ENCODE measurements around the gene FOXK2. TPM values are rescaled to one million over a fixed set of nuclear protein-coding genes. Genes with fewer than 3 reads are reported as not detected.

Gene FOXK2
- total RNA-seq, 1 donor from 2014 or later, result 49.5 TPM

DNA sequence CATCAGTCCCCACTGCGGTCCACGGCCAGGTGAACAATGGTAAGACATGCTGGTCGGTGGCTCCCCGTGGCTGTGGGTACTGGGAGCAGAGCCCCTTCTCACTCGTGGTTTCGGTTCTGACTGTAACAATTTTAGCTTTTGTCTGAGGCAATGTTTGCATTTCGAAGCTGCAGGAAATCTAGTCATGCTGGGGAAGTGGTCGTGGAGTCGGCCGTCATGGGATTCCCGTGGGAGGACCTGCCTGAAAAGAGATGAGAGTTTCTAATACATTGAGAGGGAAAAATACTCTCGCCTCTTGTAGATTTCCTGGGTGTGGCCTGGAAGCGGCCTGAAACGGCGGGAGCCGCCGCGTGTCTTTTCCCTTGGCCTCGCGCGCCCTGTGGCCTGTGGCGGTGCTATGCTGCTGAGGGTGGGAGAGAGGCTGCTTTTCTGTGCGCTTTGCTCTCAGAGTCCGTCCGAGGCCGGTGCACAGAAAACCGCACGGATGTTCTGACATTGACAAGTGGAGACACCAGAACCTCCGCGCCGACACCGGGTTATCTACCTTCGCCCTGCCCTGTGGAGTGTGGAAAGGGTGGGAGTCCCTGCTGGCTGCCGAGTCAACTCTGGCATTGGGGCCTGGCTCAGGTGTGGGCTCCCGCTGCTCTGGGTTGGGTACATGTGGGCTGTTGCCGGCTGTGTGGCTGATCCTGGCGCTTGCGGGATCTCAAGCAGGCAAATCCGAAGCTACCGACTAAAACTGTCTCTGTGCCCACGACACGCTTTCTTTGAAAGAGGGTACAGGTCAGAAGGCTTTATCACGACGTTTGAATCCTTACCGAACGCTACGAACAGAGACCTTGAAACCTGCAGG, 67.9 kb downstream of the FOXK2 start:
- no peaks in the 10 kb centered on the region for H3K27me3 Mint-ChIP-seq (ENCODE audit: low read depth)
- no peaks in the 10 kb centered on the region for H3K9me3 Mint-ChIP-seq (ENCODE audit: low read depth)
- peaks cover 8% of the 10 kb centered on the region for H3K4me1 Mint-ChIP-seq (ENCODE audit: low read depth)
- peak overlapping the region; percentile 24 for H3K27ac Mint-ChIP-seq (ENCODE audit: unreplicated experiment)
- DNase-seq (ENCODE audit: low spot score), result no peak
- peaks cover 20% of the 10 kb centered on the region for H3K36me3 Mint-ChIP-seq (ENCODE audit: low read depth)
- TF ChIP-seq, protein P1, sequence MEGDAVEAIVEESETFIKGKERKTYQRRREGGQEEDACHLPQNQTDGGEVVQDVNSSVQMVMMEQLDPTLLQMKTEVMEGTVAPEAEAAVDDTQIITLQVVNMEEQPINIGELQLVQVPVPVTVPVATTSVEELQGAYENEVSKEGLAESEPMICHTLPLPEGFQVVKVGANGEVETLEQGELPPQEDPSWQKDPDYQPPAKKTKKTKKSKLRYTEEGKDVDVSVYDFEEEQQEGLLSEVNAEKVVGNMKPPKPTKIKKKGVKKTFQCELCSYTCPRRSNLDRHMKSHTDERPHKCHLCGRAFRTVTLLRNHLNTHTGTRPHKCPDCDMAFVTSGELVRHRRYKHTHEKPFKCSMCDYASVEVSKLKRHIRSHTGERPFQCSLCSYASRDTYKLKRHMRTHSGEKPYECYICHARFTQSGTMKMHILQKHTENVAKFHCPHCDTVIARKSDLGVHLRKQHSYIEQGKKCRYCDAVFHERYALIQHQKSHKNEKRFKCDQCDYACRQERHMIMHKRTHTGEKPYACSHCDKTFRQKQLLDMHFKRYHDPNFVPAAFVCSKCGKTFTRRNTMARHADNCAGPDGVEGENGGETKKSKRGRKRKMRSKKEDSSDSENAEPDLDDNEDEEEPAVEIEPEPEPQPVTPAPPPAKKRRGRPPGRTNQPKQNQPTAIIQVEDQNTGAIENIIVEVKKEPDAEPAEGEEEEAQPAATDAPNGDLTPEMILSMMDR (IDR thresholded peaks at IDR 0.05), result no peak
- H3K4me3 Mint-ChIP-seq (ENCODE audit: unreplicated experiment), result no peak overlapping the region

DNA sequence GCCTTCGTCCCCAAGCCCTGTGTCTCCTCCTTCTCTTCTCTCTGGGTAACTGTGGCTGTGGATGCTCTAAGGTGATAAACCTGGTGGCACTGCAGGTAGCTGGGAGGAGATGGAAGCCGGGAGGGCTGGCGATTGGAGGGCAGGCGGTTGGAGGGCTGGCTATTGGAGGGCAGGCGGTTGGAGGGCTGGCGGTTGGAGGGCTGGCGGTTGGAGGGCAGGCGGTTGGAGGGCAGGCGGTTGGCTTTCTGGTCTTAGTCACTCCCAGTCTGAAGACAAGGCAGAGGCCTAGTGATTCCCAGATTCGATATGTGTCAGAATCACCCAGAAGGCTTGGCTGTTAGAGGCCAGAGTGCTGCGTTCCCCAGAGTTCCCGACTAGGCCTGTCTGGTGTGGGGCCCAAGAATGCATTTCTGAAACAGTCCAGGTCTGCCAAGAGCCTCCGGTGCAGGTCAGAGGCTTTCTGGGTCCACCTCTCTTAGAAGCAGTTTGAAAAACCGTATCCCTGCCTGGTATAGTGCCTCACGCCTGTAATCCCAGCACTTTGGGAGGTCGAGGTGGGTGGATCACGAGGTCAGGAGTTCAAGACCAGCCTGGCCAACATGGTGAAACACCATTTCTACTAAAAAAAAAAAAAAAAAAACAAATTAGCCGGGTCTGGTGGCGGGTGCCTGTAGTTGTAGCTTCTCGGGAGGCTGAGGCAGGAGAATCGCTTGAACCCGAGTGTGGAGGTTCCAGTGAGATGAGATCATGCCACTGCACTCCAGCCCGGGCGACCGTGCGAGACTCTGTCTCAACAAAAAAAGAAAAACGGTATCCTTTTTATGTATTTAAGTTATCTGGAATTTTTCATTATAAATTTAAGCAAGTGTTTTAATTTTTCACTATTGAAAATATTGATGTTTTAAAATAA, 69.0 kb downstream of the FOXK2 start:
- Mint-ChIP-seq H3K9me3 (ENCODE audit: low read depth) (no peaks in the 10 kb centered on the region), H3K4me1 (ENCODE audit: low read depth) (peaks cover 14% of the 10 kb centered on the region), H3K27ac (ENCODE audit: unreplicated experiment) (no peak overlapping the region), H3K4me3 (ENCODE audit: unreplicated experiment) (no peak overlapping the region), H3K27me3 (ENCODE audit: low read depth) (no peaks in the 10 kb centered on the region), H3K36me3 (ENCODE audit: low read depth) (peaks cover 20% of the 10 kb centered on the region)
- TF ChIP-seq, protein P1 (IDR thresholded peaks at IDR 0.05), result no peak
- DNase-seq (ENCODE audit: low spot score), result no peak

- Mint-ChIP-seq H3K36me3 (ENCODE audit: low read depth) (peaks cover 17% of the 10 kb centered on the region), H3K4me3 (ENCODE audit: unreplicated experiment) (no peak overlapping the region), H3K9me3 (ENCODE audit: low read depth) (no peaks in the 10 kb centered on the region), H3K27ac (ENCODE audit: unreplicated experiment) (peak overlapping the region; percentile 45), H3K27me3 (ENCODE audit: low read depth) (no peaks in the 10 kb centered on the region), H3K4me1 (ENCODE audit: low read depth) (peaks cover 26% of the 10 kb centered on the region)
- TF ChIP-seq, protein P1 (IDR thresholded peaks at IDR 0.05), result no peak
- no peak for DNase-seq (ENCODE audit: low spot score)
These were observed 70.3 kb downstream of the FOXK2 start for GRCh38 chr17:82589851-82590180.

DNA sequence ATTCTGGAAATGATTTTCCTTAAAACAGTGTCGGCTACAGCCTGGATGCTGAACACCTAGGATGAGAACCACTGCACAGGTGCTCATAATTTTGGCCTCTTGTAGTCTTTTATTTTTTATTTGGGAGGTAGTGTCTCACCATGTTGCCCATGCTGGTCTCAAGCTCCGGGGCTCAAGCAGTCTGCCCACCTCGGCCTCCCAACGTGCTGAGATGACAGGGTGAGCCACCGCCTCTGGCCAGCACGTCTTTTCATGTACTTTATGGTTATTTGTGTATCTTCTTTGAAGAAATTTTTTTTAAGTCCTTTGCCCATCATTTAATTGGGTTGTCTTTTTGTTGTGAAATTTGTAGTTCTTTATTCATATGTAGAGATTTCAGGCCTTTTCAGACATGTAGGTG, 70.7 kb downstream of the FOXK2 start:
- TF ChIP-seq, protein P1 (IDR thresholded peaks at IDR 0.05), result no peak
- no peak for DNase-seq (ENCODE audit: low spot score)
- Mint-ChIP-seq H3K36me3 (ENCODE audit: low read depth) (peaks cover 14% of the 10 kb centered on the region), H3K4me1 (ENCODE audit: low read depth) (peaks cover 26% of the 10 kb centered on the region), H3K27ac (ENCODE audit: unreplicated experiment) (no peak overlapping the region), H3K9me3 (ENCODE audit: low read depth) (no peaks in the 10 kb centered on the region), H3K4me3 (ENCODE audit: unreplicated experiment) (no peak overlapping the region), H3K27me3 (ENCODE audit: low read depth) (no peaks in the 10 kb centered on the region)

DNA sequence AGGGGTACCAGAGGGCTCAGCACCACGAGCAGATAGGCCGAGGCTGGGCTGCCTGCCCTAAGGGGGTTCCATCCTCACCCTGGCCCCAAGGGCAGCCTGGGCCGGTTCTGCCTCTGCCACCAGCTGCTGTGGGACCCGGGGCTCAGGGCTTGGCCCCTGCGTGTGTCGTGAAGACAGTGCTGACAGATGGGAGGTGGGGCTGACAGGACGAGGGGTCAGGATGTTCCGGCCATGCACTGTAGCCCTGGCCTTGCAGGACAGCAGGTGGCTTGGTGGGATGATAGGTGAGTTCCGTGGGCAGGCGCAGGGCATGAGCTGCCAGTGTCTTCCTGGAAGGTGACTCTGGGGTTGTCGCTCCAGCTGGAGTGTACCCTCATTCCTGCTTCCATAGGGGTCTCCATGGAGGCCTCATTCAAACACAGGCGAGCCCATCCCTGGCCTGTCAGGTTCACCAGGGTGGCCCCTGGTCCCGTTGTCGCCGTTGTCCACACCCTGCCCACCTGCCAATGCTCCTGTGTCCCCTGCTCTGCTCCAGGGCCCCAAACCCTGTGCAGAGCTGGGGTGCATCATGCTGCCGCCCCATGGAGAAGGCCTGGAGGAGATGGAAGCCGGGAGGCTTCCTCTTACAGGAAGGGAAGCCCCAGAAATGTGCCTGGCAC, 71.5 kb downstream of the FOXK2 start:
- Mint-ChIP-seq H3K9me3 (ENCODE audit: low read depth) (no peaks in the 10 kb centered on the region), H3K27me3 (ENCODE audit: low read depth) (no peaks in the 10 kb centered on the region), H3K4me3 (ENCODE audit: unreplicated experiment) (no peak overlapping the region), H3K4me1 (ENCODE audit: low read depth) (peaks cover 26% of the 10 kb centered on the region), H3K27ac (ENCODE audit: unreplicated experiment) (no peak overlapping the region), H3K36me3 (ENCODE audit: low read depth) (peaks cover 11% of the 10 kb centered on the region)
- DNase-seq (ENCODE audit: low spot score), result no peak
- TF ChIP-seq, protein P1 (IDR thresholded peaks at IDR 0.05), result no peak
